Head of caudate nucleus (tissue), 42 donors: ENCODE measurements around the gene KLHL14.

Experiments
- DNase-seq, 42 donors: peaks; one replicate each; pipeline versions ENCODE4 v3.0.0 to v3.0.0-alpha.2; 2020 to 2021; ENCODE audit warnings: mixed read lengths in 7 of 42
- intact Hi-C: fragments of 100-400 bp; cut with DNase I; formaldehyde crosslinking; loops from one replicate; pipeline ENCODE4 v1.15.0; 2022

KLHL14 gene

DNA sequence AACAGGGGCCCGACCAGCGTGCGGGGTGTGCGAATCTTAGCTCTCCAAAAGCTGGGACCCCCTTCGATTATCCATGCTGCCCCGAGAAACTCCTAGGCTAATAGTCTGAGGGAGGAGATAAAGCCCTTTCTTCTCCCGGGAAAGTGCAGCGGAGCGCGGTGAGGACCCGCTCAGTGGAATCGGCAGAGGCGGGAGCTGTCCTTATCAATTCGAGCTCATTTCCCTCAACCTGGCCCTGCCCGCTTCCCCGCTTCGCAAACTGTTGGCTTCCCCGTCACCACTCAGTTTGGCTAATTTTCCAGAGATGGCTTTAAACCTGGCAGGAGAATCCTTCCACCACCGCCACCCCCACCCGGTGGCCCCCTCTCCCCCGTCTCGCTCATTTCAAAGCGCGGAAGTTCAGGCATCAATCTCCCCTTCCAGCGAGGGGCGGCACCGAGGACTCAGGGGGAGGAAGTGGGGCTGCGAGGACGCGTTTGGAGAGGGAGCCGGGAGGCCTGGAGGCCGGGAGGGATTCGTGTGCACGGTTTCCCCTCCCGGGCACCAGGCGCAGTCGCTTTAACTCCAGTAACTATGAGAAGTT is 1.6 kb downstream of the KLHL14 start:
- intact Hi-C loops, result no loop called here
- peak in 2 of 42 donors; percentile 5 to 22 for DNase-seq

DNA sequence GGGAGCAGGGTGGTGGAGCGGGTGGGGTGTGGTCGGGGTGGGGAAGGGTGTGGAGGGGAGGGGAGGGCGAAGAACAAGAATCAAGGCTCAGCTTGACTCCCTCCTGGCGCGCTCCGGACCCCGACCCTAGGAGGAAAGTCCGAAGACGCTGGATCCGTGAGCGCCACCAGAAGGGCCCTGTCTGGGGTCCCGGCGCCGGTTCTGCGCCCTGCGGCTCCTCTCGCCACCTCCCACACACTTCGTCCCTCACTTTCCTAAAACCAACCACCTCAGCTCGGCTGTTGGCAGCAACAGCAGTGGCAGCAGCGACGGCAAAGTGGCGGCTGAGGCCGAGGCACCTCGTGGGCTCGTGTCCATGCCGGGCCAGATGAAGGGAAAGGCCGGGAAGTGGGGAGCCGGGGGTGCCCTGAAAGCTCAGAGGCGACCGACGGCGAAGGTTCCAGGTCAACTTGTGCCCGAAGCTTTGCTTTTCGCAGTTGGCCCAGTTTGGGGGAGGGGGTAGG is 2.1 kb downstream of the KLHL14 start:
- no peak for DNase-seq
- intact Hi-C loops, result no loop called here

- DNase-seq, result no peak
- intact Hi-C loops, result no loop called here
Observed at GRCh38 chr18:32770054-32770665, 2.7 kb downstream of the KLHL14 start.

DNA sequence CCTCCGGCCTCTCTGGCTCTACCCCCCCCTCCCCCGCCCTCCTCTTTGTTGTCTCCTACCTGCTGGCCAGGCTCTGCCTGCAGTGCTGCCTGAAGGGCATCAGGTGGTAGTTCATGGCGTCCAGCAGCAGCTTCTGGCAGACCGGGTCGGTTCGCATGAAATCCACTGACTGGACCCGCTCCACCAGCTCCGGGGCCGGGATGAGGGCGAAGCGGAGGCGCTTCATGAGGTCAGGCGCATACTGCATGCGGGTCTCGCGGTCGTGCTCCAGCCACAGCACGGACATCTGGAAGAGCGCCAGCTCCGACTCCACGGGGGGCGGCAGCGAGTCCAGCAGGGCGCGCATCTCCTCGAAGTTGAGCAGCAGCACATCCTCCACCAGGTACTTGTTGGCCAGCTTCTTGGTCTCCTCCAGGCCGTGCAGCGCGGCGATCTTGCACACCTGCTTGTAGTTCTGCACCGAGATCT is 3.2 kb downstream of the KLHL14 start:
- intact Hi-C loops, result no loop called here
- peak in 1 of 42 donors; percentile 12 for DNase-seq

DNA sequence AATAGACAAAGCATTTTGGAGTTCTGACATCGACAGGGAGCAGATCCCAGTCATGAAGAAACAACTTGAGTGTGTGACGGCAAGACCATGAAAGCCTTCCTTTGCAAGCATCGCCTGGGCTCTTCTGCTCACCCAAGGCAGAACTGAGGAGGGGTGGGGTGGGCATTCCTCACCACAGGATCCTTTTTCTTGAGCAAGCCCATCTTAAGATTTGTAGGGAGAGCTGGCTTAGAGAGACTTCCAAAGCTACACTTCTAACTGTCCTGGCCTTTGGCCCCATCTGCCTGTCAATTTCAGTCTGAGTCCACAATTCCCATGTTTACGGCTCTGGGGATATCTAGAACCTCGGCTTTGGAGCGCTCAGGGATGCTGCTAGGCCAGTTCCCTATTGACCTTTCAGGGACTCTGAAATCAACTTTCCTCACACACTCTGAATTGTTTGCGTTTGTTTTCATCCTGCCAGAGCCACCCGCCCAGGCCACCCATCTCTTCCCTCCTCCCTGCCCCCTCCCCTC is 3.7 kb downstream of the KLHL14 start:
- no peak for DNase-seq
- intact Hi-C loops, result no loop called here

- no peak for DNase-seq
- intact Hi-C loops, result no loop called here
Observed at GRCh38 chr18:32767400-32767799, 5.4 kb downstream of the KLHL14 start.

DNA sequence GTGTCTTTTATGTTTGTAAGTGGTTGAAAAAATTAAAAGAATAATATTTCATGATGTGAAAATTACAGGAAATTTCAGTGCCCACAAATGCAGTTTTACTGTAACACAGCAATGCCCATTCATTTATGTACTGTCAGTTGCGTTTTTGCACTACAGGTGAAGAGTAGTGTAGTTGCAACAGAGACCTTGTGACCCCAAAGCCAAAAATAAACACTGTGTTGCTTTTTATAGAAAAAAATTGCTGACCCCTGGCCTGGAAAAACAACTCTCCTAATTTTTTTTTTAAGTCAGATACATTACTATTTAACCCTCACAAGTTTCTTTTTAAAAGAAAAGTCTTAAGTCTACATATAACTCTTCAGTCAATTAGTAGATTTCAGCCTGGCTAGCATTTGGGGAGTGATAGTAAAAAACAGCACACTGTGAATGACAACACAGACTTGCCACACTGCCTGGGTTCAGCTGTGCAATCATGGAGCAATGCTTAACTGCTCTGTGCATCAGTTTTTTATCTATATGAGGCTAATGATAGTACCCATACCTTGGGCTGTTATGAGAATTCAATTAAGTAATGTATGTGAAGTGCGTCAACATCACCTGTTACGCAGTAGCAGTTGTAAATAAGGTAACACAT is 8.1 kb downstream of the KLHL14 start:
- DNase-seq, result no peak
- intact Hi-C loops, result no loop called here

DNA sequence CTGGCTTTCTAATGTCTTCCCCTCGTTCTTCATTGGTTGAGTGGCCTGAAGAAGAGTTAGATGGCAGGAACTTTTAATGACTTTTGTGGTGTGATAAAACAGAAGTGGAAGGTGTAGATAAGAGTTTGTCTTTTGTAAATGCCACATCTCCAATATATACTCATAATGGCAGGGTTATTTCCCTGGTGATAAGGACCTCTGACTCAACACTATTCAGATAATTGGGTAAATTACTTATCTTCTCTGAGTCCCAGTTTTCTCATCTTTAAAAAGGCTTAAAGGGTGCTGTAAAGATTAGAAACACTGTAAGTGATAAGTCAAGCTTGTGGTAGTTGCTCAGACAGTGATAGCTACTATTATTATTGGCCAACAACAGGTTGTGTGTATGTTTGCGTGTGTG is 9.5 kb downstream of the KLHL14 start:
- intact Hi-C loops, result no loop called here
- no peak for DNase-seq

GRCh38 chr18:32761231-32761630 is 11.6 kb downstream of the KLHL14 start:
- no peak for DNase-seq
- intact Hi-C loops, result no loop called here

- intact Hi-C loops, result no loop called here
- DNase-seq, result peak in 1 of 42 donors; percentile 4
Observed at GRCh38 chr18:32760391-32760790, 12.4 kb downstream of the KLHL14 start.

- intact Hi-C loops, result no loop called here
- DNase-seq, result no peak
Observed at GRCh38 chr18:32759611-32760167, 13.1 kb downstream of the KLHL14 start.

DNA sequence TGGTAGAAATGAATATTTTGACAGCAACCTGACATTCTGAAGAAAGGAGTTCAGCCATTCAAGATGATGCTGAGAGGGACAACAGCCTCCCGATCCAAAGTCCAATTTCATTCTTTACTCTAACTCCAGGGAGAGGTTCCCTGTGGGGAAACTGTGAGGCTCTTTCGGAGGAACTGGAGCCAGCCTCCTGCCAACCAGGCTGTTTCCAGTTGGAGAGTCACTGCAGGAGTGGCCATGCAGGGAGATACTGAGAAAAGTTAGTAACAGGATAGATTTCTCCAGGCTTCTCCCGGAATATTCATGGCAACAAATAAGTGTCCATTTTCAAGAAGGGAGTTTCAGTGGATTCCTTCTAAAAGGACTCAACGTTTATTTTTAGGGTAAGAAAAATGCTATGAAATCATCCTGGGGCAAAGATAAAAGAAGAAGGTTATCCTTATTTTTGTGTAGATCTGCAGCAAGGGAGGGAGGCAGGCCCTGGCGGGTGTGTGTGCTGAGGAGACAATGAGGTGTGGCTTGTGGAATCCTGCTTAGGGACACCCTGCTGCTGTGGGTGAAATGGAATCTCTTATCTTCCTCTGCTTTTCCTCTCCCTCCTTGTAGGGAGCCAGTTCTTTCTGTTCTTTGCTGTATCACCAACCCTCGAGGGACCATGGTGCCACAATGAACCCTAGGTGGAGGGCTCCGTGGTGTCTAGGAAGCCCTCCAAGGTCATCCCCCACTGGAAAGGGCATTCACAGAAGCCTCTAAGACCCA is 18.1 kb downstream of the KLHL14 start:
- DNase-seq, result no peak
- intact Hi-C loops, result no loop called here

DNA sequence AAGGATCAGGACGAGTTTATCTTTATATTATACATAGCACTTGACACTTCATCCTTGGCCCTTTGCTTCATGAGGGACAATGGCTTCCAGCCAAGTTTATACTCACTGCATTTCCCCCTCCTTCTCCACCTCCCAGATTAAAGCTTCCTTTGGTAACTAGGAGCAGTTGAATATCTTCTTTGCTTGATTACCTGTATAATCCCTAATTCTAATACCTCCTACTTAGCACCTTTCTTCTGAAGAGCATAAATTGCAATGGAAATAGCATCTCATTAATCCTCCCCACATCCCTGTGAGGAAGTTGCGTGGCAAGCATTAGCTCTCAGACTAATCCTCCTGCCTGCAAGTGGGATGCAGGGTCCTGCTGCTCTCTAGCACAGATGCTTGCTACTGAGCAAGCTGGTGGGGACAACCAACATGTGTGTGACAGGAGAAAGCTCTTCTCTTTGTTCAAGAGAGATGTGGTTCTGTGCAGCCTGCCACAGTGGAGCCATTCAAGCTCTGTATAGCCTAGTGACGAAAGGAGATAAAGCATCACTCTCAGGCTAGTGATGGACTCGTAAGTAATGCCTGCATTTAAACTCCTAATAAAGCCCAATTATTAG is 19.1 kb downstream of the KLHL14 start:
- no peak for DNase-seq
- intact Hi-C loops, result no loop called here

- no peak for DNase-seq
- intact Hi-C loops, result no loop called here
Observed at GRCh38 chr18:32750328-32750727, 22.5 kb downstream of the KLHL14 start.

- intact Hi-C loops, result no loop called here
- DNase-seq, result no peak
Observed at GRCh38 chr18:32749809-32750208, 23.0 kb downstream of the KLHL14 start.

DNA sequence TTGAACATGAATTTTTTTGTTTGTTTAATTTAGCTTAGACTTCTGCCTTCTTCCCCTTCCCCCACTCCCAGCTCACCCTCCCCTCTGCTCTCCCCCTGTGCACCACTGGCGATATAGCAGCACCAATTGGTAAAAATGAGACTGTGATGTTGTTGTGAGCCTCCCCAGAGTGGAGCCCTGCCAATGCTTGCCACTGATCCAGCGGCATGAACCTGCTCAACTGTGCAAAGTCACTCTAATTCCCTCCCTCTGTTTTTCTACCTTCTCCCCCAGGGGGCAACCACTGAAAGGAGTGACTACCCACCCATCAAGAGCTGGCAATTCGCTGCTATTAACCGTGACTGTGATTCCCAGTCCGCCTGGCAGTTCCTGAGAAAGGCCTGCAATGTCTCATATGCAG is 30.2 kb downstream of the KLHL14 start:
- no peak for DNase-seq
- intact Hi-C loops, result no loop called here

DNA sequence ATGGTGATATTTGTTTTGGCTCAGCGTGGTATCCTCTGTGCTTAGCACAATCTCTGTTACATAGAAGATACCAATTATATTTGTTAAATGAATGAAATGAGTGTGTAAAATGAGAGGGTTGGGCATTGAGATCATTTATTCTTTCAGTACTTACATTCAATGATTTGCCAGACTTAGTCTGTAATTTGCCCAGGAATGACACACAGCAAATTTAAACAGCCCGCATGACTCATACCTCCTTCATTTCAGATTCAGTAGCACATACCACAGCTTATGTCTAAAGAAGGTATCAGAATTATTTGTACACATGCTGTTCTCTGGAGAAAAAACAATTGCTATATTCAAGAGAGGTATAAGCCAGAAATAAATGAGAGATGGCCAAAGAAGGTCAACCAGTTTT is 37.0 kb downstream of the KLHL14 start:
- DNase-seq, result peak in 6 of 42 donors; percentile 8 to 49 (median 20)
- intact Hi-C loops, result no loop called here

DNA sequence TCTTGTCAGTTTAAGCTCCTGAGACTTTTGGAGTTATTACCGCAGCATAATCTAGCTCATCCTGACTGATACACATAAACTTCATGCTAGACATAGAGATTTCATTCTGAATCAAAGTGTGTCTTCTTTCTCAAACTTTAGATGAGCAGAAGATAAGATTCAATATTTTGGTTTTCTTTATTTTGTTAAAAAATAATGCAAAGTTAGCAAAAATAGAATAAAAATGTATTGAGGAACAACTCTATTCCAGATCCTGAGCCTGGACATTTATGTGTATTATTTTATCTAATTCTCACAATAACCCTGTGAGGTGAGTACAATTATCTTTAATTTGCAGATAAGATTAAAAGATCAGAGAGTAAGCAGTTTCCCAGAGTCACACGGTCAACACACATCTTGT is 38.4 kb downstream of the KLHL14 start:
- intact Hi-C loops, result no loop called here

DNA sequence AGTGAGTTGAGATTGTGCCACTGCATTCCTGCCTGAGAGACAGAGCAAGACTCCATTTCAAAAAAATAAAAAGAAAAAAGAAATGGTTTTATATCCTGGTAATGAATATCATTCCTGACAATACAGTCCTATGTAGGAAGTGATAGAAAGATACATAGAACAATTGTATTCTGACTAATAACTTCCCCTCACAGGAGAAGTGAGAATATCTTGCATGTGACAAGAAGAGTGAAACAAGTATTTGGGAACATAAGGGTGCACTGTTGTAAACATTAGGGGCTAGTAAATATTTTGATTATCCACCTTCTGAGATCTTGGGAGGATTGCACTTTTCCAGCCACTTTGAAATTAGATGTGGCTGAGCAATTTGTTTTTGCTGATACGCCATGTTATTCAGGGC is 40.7 kb downstream of the KLHL14 start:
- DNase-seq, result no peak
- intact Hi-C loops, result no loop called here

More for the DNA sequence above, 38.4 kb downstream of the KLHL14 start:
- no peak for DNase-seq
